Measurements from ENCODE around the gene VMA21.

The VMA21 gene

DNA sequence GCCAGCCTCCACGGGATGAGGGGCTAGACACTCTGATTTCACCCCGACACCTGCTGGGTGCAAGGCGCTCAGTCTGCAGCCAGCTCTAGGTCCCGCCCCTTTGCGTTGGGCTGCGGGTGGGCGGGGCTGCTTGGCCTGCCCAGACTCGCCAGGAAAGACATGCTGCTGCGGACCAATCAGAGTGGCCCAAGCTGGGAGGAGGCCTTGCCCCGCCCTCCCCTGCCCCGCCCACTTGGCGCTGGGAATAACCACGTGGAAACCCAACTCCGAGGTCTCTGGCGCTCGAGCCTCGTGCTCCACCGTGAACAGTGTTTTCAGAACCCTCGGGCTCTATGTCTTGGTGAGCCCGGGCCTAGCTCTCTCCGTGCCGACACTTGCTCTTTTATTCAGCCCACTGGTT is 5.3 kb upstream of the VMA21 start:
- Histone ChIP-seq H3K36me3 (no peaks in the 10 kb centered on the region), H3K4me1 (peaks cover 9 to 19% (median 17%) of the 10 kb centered on the region in 10 experiments; a peak in 19 of 20 replicates), H3K9me3 (replicated peaks in 1 of 11) (peaks cover 0 to 5% (median 0%) of the 10 kb centered on the region in 11 experiments; a peak in 3 of 22 replicates), H3K27ac (no peak overlapping the region), H3K4me2 (no peak overlapping the region), H3K27me3 (peaks cover 6 to 73% (median 53%) of the 10 kb centered on the region in 11 experiments; a peak in 21 of 22 replicates), H4K20me1 (no peaks in the 10 kb centered on the region), H3K4me3 (no peak overlapping the region), H3K9ac (no peak overlapping the region)
- TF ChIP-seq Cebpa-rat (IDR thresholded peaks at IDR 0.05), result no peak

DNA sequence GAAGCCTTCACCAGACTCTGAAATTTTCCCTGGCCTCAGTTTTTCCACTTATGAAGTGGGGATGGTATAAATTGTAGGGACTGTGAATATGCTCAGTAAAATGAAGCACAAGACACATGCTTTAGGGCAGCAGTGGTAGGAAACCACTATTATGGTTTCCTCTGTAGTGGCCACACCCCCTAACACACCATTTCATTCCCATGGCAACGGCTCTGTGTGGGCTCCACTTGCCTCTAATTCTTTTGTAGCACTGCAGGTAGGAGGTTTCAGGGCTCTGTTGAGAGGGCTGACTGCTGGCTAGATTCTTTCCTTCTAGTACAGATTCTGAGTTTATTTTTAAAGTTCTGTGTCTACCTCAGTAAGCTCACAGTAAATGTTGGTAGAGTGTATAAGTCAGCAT is 3.5 kb upstream of the VMA21 start:
- Histone ChIP-seq H3K9me3 (replicated peaks in 1 of 11) (peaks cover 0 to 10% (median 0%) of the 10 kb centered on the region in 11 experiments; a peak in 7 of 22 replicates), H3K36me3 (no peaks in the 10 kb centered on the region), H3K27ac (peak overlapping the region in 1 of 11 experiments; percentile 20; a peak in 1 of 22 replicates), H3K4me3 (no peak overlapping the region), H3K27me3 (peaks cover 8 to 71% (median 43%) of the 10 kb centered on the region in 11 experiments; a peak in 21 of 22 replicates), H3K4me2 (peak overlapping the region in 9 of 11 experiments; percentile 15 to 40 (median 29); a peak in 11 of 22 replicates), H3K4me1 (peaks cover 10 to 22% (median 18%) of the 10 kb centered on the region in 10 experiments; a peak in 19 of 20 replicates), H4K20me1 (peaks cover 0 to 3% (median 0%) of the 10 kb centered on the region in 11 experiments; a peak in 5 of 22 replicates), H3K9ac (no peak overlapping the region)
- TF ChIP-seq Cebpa-rat (IDR thresholded peaks at IDR 0.05), result no peak

DNA sequence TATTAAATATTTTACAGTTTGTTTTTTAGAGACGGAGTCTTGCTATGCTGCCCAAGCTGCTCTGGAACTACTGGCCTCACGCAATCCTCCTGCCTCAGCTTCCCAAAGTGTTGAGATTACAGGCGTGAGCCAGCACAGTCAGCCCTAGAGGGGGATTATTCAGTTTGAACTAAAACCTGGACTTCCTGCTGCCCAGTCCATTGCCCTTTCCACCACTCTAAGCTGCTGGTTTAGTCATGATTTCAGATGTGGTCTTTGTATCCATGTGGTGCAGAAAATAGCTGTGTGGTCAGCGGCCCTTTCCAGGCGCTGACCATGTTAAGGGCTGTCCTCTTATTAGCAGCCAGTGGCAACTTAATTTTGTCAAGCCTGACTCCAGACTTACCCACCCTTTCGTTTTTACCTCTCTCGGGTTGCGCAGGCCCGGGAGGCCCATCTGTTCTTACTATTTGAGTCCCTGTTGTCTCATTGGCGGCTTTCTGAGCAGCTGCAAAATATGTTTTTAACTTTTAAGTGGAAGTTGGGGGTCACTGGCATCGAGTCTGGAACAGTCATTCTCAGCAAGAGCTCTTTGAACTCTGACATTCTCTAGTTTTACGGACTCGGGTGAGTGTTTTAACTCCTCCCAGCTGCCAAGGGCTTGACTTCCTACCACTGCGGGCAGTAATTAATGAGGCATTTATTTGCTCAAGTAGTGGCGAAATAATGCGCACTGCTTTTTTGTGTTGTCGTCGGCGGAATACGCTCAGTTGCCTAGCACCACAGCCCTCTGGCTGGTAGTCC is 773 bp upstream of the VMA21 start:
- Histone ChIP-seq H3K4me1 (peaks cover 15 to 41% (median 23%) of the 10 kb centered on the region in 10 experiments; a peak in 19 of 20 replicates), H3K27ac (peak overlapping the region; percentile 92 to 96 (median 94)), H3K27me3 (peaks cover 9 to 73% (median 50%) of the 10 kb centered on the region in 11 experiments), H3K36me3 (no peaks in the 10 kb centered on the region), H3K4me3 (peak overlapping the region; percentile 66 to 86 (median 76)), H3K9ac (peak overlapping the region; percentile 88 to 97 (median 92)), H3K9me3 (replicated peaks in 1 of 11) (peaks cover 0 to 10% (median 0%) of the 10 kb centered on the region in 11 experiments; a peak in 7 of 22 replicates), H4K20me1 (peaks cover 10 to 27% (median 21%) of the 10 kb centered on the region in 11 experiments; a peak in 20 of 22 replicates), H3K4me2 (peak overlapping the region; percentile 53 to 75 (median 70))
- no peak for TF ChIP-seq Cebpa-rat (IDR thresholded peaks at IDR 0.05)

DNA sequence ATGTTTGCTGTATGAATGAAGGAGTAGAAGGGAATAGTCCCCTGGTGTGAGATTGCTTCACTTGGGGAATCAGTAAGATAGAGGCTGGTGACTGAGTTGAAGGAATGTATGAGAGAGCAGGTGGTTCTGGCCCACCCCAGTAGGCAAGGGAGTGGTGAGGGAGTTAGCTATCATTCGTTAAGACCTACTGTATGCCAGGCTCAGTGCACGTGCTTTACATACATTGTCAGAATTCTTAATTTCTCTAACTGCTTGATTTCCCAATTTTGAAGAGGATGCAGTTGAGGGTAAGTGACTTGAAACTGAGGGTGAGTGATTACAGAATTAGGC is 700 bp downstream of the VMA21 start:
- Histone ChIP-seq H3K4me1 (peaks cover 15 to 41% (median 23%) of the 10 kb centered on the region in 10 experiments; a peak in 19 of 20 replicates), H3K9ac (peak overlapping the region; percentile 88 to 97 (median 92)), H3K4me3 (peak overlapping the region; percentile 66 to 86 (median 76)), H3K9me3 (replicated peaks in 1 of 11) (peaks cover 0 to 8% (median 0%) of the 10 kb centered on the region in 11 experiments; a peak in 5 of 22 replicates), H3K36me3 (peaks cover 0 to 8% (median 0%) of the 10 kb centered on the region in 11 experiments; a peak in 6 of 22 replicates), H3K4me2 (peak overlapping the region; percentile 38 to 77 (median 58)), H3K27ac (peak overlapping the region; percentile 92 to 96 (median 94)), H4K20me1 (peaks cover 25 to 42% (median 35%) of the 10 kb centered on the region in 11 experiments; a peak in 21 of 22 replicates), H3K27me3 (peaks cover 14 to 84% (median 61%) of the 10 kb centered on the region in 11 experiments)
- no peak for TF ChIP-seq Cebpa-rat (IDR thresholded peaks at IDR 0.05)

DNA sequence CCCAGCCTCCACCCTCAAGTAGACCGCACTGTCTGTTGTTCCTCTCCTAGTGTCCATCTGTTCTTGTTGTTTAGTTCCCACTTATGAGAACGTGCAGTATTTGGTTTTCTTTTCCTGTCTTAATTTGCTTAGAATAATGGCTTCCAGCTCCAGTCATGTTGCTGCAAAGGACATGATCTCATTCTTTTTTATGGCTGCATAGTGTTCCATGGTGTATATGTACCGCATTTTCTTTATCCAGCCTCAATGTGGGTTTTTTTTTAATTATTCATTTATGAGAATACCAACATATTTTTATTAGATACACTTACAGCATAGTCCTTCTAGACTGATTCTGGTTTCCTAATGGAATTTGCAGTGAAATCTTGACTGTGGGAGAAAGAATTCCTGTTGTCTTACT is 1.3 kb downstream of the VMA21 start:
- H3K27ac ChIP-seq, result peak overlapping the region in 3 of 11 experiments; percentile 92 to 95 (median 94); a peak in 1 of 22 replicates
- H3K27me3 ChIP-seq, result peaks cover 21 to 88% (median 68%) of the 10 kb centered on the region in 11 experiments
- peaks cover 0 to 12% (median 4%) of the 10 kb centered on the region in 11 experiments; a peak in 8 of 22 replicates for H3K36me3 ChIP-seq
- H3K4me2 ChIP-seq, result peak overlapping the region; percentile 38 to 77 (median 58)
- TF ChIP-seq Cebpa-rat (IDR thresholded peaks at IDR 0.05), result no peak
- peak overlapping the region in 7 of 11 experiments; percentile 88 to 94 (median 92); a peak in 10 of 22 replicates for H3K9ac ChIP-seq
- peaks cover 31 to 49% (median 42%) of the 10 kb centered on the region in 11 experiments; a peak in 21 of 22 replicates for H4K20me1 ChIP-seq
- H3K9me3 ChIP-seq (replicated peaks in 1 of 11), result peaks cover 0 to 8% (median 0%) of the 10 kb centered on the region in 11 experiments; a peak in 5 of 22 replicates
- H3K4me1 ChIP-seq, result peaks cover 14 to 39% (median 20%) of the 10 kb centered on the region in 10 experiments; a peak in 19 of 20 replicates
- peak overlapping the region; percentile 66 to 86 (median 76); a peak in 19 of 20 replicates for H3K4me3 ChIP-seq

DNA sequence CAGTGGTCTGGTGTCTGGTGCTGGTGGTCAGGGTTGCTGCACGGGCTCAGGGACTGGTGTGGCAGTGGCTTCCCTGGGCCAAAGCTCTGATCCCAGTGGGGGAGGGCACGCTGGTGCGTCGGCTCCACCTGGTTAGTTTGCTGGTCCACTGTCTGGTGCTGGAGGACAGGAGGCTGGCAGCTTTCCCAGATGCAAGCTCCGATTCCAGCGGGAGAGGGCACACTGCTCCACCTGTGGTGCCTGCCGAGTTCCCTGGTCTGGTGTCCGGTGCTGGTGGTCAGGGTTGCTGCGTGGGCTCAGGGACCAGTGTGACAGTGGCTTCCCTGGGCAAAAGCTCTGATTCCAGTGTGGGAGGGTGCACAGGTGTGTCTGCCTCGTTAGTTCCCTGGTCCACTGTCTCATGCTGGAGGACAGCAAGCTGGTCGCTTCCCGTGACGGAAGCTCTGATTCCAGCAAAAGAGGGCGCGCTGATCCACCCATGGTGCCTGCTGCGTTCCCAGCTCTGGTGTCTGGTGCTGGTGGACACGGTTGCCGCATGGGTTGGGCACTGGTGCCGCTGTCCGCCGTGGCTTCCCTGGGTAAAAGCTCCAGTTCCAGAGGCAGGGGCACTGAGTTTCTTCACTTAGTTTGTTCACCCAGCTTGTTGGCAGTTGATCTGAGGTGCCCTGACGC is 5.8 kb downstream of the VMA21 start:
- H3K4me3 ChIP-seq, result no peak overlapping the region
- no peak overlapping the region for H3K9ac ChIP-seq
- peaks cover 0 to 27% (median 6%) of the 10 kb centered on the region in 10 experiments; a peak in 11 of 20 replicates for H3K4me1 ChIP-seq
- peaks cover 33 to 91% (median 64%) of the 10 kb centered on the region in 11 experiments; a peak in 21 of 22 replicates for H4K20me1 ChIP-seq
- H3K27me3 ChIP-seq, result peaks cover 36 to 100% (median 87%) of the 10 kb centered on the region in 11 experiments
- no peak overlapping the region for H3K27ac ChIP-seq
- H3K9me3 ChIP-seq (replicated peaks in 1 of 11), result no peaks in the 10 kb centered on the region; a peak in 1 of 22 replicates
- no peak for TF ChIP-seq Cebpa-rat (IDR thresholded peaks at IDR 0.05)
- H3K4me2 ChIP-seq, result no peak overlapping the region
- peaks cover 16 to 53% (median 29%) of the 10 kb centered on the region in 11 experiments for H3K36me3 ChIP-seq

DNA sequence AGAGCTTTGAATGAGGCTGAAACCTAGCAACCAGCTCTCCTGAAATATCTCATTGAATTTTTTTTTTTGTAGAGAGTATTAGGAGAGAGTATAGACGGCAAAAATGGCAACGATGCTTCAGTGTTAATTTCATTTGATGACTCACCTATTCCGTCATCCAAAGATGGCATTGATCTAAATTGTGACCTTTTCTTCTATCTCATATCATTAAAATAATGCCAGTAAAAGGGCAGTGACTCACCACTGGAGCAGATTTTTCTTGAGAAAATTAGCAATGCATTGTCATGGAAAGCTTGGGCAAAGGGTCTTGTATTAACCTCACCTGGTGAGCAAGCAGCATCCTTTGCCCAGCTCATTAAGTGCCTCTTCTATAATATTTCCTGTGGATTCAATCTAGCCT is 19.6 kb downstream of the VMA21 start:
- H3K27ac ChIP-seq, result no peak overlapping the region
- 0 out of 22 replicates have a peak, but pooled peaks cover 0 to 4% (median 0%) of the 10 kb centered on the region in 11 experiments for H3K9me3 ChIP-seq (replicated peaks in 1 of 11)
- no peak overlapping the region for H3K9ac ChIP-seq
- H3K36me3 ChIP-seq, result peaks cover 0 to 2% (median 0%) of the 10 kb centered on the region in 11 experiments; a peak in 1 of 22 replicates
- H3K4me1 ChIP-seq, result no peaks in the 10 kb centered on the region
- no peak overlapping the region for H3K4me2 ChIP-seq
- no peak for TF ChIP-seq Cebpa-rat (IDR thresholded peaks at IDR 0.05)
- H3K4me3 ChIP-seq, result no peak overlapping the region
- H3K27me3 ChIP-seq, result peaks cover 87 to 100% (median 99%) of the 10 kb centered on the region in 11 experiments
- peaks cover 0 to 17% (median 2%) of the 10 kb centered on the region in 11 experiments; a peak in 5 of 22 replicates for H4K20me1 ChIP-seq

DNA sequence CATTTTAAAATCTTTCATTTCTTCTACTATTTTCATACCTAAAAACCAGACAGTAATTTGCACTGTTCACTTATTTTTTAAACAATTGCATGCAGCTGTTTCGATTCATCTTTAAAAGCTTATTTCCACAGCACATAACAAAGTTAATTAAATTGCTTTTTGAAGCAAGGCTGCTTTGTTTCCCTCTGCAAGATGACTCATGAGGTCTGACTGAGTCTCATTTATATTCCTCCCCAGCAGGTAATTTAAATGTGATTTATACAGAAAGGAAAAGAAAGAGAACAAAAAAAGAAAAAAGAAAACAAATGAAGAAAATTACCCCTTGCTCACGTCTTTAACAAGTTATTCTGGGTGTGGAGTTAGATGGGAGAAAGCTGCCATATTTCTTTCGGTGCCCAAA is 22.8 kb downstream of the VMA21 start:
- Histone ChIP-seq H3K27ac (no peak overlapping the region), H3K9me3 (replicated peaks in 1 of 11) (0 out of 22 replicates have a peak, but pooled peaks cover 0 to 4% (median 0%) of the 10 kb centered on the region in 11 experiments), H3K4me3 (no peak overlapping the region), H3K4me2 (no peak overlapping the region), H4K20me1 (peaks cover 0 to 6% (median 0%) of the 10 kb centered on the region in 11 experiments; a peak in 3 of 22 replicates), H3K27me3 (peaks cover 87 to 100% (median 98%) of the 10 kb centered on the region in 11 experiments), H3K4me1 (no peaks in the 10 kb centered on the region), H3K36me3 (no peaks in the 10 kb centered on the region), H3K9ac (no peak overlapping the region)
- no peak for TF ChIP-seq Cebpa-rat (IDR thresholded peaks at IDR 0.05)
